NCI-H187 (cell line): ENCODE data around the gene ZNF830.
"Not testable (repeated sequence)": the region's sequence is repeated elsewhere in the genome, so short reads cannot be mapped to it uniquely, and the experiment has no call there.

Source experiments
- DNase-seq, 2 experiments: peaks; one replicate each; lab custom pipeline; 2025; lab: John Stamatoyannopoulos, UW

Gene ZNF830, protein sequence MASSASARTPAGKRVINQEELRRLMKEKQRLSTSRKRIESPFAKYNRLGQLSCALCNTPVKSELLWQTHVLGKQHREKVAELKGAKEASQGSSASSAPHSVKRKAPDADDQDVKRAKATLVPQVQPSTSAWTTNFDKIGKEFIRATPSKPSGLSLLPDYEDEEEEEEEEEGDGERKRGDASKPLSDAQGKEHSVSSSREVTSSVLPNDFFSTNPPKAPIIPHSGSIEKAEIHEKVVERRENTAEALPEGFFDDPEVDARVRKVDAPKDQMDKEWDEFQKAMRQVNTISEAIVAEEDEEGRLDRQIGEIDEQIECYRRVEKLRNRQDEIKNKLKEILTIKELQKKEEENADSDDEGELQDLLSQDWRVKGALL

DNA sequence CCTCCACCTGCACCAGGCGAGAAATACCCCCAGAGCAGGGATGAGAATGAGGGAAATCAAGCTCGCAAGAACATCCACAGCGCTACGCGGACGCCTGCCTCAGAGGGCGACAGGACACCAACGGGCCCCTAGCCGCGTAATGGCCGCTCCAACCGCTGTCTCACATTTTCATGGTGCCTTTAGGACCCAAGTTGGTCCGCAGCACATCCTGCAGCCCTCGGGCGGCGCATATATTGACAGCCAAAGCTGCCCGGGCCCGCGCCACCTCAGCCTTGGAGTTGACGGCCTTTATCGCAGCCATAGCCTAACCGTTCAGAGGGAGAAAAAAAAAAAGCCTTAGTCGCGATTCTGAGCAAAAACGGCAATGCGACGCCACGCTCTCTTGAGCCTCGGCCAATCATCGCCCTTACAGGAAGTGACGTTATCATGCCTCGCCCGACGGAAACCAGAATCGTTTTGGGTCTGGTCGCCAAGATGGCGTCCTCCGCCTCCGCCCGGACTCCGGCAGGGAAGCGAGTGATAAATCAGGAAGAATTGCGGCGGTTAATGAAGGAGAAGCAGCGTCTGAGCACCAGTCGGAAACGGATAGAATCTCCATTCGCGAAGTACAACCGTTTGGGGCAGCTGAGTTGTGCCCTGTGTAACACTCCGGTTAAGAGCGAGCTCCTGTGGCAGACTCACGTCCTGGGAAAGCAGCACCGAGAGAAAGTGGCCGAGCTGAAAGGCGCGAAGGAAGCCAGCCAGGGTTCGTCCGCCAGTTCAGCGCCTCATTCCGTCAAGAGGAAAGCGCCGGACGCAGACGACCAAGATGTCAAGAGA is at the start of gene ZNF830, which contains the start of gene CCT6B:
Gene ZNF830, plus strand, starts transcription at position 448 of the 819 bp plus-strand sequence. Its CDS starts 27 bp downstream, at position 475.
Gene CCT6B, minus strand, starts transcription at position 368 of the 819 bp plus-strand sequence. Its CDS starts 67 bp downstream, at position 301.
- peak; percentile 63 to 84 for DNase-seq

DNA sequence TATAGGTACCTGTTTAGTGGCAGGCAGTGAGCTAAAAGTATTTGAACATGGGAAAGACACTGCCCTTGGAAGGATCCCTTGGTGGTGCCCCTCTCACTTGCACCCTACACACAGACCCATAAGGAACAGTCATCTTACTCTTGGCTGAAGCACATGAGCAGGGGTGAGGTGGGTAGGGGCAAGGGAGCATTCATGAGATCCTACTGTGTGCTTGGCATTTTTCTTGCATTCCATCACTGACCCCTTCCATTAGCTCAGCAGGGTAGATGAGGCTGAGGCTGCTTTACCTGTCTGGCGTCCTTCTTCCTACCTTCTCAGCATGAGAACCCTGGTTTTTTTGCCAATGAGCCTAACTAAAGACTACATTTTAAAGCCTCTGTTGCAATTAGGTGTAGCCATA is 48.3 kb upstream of the ZNF830 start:
- DNase-seq = no peak

DNA sequence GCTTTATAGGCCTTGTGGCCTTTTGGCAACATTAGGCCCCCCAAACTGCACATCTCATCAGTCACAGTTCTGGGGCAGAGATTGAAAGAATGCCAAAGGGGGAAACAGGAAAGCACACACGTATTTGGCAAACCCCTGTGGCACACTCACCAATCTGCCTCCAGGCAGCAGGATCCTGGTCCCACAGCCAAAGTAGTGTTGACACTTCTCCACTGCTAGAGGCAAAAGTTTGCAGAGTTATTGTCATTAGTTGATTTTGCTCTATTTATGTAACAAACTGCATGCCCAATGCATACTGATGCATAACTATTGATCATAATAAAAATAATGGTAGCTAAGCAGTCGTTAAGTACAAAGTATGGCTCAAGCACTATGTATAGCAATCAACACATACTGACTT is 45.2 kb upstream of the ZNF830 start:
- DNase-seq = no peak

DNA sequence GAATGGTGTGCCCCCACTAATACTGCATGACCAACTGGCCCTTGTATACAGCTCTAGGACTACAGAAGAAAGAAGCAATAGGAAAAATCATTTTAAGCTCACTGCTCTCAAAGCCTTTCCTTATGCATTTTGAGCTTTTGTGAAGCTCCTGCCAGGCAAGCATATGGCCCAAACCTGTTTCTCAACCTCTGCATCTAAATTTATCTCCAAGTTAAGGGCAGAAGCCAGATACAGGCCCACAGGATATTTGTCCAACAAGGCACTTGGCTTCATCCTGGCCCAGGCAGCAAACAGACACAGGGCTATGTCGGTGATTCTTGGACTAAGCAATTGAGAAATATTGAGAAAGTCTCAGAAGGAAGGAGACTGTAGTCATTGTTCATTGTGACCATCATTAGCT is 44.0 kb upstream of the ZNF830 start:
- no peak for DNase-seq

DNA sequence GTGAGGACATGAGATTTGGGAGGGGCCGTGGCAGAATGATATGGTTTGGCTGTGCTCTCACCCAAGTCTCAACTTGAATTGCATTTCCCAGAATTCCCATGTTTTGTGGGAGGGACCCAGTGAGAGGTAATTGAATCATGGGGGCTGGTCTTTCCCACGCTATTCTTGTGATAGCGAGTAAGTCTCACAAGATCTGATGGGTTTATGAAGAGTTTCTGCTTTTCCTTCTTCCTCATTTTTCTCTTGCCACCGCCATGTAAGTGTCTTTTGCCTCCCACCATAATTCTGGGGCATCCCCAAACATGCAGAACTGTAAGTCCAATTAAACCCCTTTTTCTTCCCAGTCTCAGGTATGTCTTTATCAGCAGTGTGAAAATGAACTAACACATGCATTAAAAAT is 40.7 kb upstream of the ZNF830 start:
- no peak for DNase-seq

DNA sequence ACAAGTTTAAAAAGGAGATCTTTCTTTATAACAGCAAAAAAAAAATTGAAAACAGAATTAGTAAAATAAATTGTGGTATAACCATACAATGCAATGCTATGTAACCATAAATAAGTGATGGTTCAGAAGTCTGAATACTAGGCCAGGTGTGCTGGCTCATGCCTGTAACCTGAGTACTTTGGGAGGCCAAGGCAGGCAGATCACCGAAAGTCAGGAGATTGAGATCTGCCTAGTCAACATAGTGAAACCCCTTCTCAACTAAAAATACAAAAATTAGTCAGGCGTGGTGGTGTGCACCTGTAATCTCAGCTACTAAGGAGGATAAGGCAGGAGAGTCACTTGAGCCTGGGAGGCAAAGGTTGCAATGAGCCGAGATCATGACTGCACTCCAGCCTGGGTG is 34.7 kb upstream of the ZNF830 start:
- no peak for DNase-seq

DNA sequence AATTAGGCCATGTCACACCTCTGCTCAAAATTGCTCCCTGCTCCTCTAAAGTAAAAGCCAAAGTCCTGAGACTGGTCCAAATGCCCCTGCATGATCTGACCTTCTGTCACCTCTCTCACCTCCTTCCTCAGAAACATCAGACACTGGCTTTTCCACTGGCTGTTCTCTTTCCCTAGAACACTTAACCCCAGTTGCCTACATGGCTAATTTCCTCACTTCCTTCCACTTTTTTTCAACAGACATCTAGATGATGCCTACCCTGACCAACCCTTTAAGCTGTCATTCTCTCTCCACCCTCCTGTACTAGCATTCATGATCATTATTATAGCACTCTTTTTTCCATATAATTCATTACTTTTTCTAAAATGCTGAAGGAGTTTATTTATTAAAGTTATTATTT is 31.1 kb upstream of the ZNF830 start:
- no peak for DNase-seq

DNA sequence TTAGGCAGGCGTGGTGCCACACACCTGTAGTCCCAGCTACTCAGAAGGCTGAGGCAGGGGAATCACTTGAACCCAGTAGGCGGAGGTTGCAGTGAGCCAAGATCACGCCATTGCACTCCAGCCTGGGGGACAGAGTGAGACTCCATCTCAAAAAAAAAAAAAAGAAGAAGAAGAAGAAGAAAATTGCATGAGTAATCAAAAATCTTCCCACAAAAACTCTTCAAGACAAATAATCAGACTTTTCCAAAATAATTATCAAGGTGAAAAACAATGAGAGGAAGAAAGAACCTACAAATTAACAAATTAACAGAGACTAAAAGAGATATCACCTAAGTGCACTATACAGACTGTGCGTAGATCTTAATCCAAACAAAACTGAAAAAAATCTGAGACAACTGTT is 10.6 kb upstream of the ZNF830 start:
- DNase-seq = not testable (repeated sequence)

DNA sequence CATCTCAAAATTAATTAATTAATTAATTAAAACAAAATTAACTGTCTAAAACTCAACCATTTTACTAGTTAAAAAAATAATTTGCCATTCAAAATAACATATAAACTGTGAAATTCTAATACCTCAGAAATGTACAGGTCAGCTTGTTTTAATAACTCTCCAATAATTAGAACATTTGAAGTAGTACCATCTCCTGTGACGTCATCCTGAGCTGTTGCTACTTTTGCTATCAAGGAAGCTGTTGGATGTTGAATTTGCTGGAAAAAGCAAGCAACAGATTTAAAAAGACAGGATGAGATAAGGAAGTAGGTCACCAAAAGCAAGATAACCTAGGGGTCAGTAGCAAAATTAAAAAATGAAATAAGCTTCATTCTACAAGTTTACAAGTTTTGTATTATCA is 2.9 kb upstream of the ZNF830 start:
- DNase-seq = no peak

DNA sequence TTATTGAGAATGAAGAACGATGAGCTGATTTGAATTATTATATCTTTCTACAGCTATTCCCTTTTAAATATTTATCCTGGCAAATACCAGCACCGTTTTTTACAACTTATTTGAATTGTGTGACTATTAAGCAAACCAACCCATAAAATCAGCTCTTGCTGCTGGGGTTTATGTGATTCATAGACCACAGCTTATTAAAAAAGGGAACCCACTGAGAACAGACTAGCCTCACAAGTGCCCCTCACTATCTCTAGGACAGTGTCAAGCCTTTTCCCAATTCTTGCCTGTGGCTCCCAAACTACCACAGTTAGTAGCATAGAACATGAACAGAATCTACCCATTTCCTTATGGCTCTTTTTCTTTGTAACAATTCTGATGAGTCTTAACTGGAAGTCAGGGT is 12.8 kb downstream of the ZNF830 start:
- no peak for DNase-seq

DNA sequence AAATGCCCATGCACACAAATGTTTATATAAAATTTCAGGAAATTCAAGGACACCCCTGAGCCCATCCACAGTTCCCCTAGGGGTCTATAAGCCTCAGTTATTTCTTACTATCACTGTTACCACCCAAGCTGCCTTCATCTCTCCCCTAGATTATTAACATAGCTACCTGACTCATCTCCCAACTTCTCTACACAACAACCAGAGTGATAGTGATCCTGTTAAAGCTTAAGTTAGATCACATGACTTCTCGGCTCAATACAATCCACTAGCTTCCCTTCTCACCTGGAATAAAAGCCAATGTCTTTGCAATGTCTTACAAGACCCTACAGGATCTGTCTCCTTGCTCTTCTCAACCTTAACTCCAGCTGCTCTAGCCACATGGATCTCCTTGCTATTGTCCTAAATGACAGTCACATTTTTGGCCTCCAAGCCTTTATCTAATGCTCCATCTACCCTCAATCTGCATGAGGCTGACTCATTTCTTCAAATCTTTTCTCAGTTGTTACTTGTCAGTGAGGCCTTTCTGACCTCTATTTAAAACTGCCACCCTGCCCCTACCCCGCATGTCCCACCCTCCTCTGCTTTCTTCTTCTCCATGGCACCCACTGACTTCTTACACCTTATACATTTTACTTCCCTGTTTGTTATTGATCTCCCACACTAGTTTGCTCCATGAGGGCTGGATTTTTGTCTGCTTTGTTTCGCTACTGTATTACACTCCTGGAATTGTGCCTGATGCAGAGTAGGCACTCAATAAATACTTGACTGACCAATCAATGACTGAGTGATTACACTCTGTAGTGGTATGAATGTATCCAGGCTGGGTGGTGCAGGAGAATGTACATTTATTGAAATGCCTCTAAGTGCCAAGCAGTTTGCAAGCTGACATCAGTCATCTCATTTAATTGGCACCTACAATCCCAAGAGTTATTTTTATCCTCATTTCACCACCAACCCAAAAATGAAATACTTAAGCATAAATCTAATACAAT is 13.8 kb downstream of the ZNF830 start:
- DNase-seq = no peak

DNA sequence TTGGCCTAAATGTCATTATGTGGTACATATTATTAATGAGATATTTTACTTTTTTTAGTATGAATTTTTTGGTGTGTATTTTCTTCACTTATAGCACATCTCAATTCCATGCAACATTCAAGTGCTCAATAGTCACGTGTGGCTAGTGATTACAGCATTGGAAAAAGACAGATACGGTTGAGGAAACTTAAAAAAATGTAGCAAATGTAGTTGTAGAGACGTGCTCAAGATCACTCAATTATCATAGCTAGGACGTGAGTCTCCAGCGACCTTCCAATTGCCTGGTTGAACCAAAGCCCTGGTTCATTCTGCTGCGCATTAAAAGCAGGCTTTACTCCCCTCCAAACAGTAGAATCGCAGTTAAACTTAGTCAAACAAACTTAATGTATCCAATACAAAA is 17.8 kb downstream of the ZNF830 start:
- no peak for DNase-seq

DNA sequence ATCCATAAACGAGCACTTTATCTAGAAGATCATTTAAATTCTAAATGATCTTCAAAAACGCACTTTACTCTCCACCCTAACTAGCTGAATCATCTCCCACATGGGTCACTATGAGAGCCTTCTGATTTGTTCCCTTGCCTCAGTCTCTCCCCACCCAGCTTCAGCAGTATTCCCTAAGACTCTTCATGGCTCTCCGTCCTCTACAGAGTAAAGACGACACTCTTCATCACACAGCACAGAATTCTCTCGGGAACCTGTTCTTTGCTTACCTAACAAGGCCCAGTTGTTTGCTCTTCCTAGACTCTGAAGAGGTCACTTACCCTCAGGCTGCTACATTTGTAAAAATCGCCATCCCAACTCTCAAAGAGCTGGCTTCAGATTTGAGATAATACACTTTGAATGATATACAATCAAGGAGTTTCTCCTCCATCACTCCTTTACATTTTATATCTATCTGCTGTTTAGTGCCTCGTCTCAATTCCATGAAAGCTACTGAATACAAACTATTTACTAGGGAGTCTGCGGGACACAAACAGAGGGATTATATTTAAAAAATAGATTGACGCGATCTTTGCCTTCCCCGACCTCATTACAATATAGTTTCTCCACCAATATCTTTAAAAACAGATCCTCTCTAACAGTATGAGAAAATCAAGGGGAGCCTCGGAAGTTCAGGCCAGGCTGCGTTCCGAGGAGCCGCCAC is 18.5 kb downstream of the ZNF830 start:
- DNase-seq = no peak

DNA sequence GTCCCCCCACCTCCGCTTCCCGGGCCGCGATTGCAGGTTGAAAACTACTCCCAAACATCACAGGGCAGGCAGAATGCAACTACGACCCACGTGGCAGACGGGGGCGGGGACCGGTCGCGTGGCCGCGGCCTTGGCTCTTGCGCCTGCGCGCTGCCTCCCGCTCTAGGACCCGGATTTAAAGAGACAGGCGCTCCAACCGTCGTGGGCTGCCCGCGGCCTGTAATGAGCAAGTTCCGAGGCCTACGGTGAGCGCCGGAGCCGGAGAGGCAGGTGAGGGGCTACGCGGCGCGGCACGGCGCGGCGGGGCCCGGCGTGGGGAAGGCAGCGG is 19.0 kb downstream of the ZNF830 start, which contains the start of gene LIG3:
Gene LIG3, plus strand, starts transcription at position 160 of the 328 bp plus-strand sequence. CDS start 2,494 bp downstream, outside the sequence.
- peak; percentile 78 to 90 for DNase-seq

DNA sequence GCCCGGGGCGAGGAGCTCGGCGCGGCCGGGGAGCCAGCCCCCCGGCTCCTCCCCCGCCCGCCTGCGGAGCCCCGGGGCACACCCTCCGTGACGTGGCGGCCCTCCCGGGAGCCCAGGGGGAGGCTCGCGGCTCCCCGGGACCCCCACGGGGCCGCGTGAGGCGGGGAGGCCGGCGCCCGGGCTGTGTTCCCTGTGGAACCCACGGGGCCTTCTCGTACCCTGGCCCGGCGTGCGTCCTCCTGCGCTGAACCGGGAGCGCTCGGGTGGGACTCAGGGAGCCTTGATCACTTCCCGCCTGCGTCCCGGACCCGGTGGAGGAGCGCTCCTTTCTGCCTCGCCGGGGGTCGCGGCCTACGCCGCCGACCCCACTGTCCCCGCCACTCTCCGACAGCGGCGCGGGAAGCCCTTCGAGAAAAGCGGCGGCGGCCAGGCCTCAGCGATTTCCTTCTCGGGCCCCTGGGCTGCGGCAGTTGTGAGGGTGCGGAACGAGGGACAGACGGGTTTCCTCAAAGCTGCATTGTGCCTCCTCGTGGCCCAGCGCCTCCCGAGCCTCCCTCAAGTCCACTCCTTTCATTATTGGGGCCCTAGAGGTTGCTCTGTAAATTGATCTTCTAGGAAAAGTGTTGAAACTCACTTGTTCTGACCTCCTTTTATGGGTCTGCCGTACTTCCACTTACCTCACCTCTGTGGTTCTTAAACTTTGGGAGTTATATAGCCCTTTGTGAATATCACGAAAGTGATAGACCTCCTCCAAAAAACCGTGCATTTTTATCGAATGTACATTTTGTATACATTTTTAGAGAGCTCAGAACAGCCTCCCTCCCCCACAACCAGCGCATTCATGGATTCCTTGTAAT is 19.6 kb downstream of the ZNF830 start:
- peak; percentile 44 to 48 for DNase-seq

DNA sequence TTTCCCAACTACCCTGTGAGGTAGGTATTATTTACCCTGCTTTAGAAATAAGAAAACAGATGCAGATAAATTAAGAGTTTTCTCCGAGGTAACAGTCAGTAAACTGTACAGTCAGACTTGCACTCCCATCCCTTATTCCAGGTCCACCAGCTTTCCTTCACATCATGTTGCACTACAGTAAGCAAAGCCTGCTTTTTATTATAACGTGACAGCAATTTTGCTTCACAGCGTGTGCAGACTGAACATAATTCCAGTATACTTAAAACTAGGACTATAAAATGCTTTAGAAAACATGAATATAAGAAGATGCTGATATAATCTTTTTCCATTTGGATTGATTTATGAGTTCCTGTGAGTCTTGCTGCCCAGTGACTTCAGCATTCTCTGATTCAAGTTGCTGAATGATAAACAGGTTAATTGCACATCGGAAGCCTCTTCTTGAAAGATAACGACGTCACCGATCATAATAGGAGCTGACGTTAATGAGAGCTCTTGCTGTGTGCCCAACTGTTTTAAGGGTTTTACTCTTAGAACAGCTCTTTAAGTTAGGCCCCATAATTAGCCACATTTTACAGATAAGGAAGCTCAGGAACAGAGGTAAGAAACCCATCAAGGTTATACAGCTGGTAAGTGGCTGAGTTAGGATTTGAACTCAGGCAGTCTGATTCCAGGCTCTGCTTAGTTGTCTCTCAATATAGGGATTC is 20.4 kb downstream of the ZNF830 start:
- DNase-seq = no peak

DNA sequence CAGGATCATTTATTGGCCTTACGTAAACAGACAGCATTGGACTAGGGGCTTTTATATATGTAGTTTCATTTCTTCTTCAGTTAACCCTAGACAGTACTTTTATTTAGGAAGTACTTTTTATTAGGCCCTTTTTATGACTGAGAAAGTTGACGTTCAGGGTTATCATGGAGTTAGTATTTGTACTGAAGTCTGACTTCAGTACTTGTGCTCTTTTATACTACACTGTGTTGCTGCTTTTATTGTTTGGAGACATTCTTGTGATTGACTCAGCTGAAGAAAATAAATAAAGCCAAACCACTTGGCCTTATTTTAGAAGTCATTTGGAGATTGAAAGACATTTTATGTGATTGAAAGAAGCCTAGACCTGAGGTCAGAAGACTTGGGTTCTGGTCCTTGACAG is 25.9 kb downstream of the ZNF830 start:
- no peak for DNase-seq

DNA sequence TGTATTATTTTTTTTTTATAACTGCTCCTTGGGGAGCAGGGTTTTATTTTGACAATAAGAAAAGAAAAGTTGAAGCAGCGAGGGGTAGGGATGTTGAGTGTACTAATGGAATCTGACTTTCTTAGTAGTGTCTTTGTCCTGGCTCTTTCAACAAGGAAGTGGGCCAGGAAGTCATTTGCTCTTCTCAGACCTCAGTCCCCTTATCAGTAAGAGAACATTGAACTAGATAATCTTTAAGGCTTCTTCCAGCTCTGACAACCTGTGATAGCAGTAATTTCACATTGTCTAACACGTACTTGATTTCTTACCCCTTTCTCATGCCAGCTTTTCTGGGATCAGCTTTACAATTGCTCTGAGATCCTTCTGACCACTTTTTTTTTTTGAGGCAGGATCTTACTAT is 27.3 kb downstream of the ZNF830 start:
- DNase-seq = no peak

DNA sequence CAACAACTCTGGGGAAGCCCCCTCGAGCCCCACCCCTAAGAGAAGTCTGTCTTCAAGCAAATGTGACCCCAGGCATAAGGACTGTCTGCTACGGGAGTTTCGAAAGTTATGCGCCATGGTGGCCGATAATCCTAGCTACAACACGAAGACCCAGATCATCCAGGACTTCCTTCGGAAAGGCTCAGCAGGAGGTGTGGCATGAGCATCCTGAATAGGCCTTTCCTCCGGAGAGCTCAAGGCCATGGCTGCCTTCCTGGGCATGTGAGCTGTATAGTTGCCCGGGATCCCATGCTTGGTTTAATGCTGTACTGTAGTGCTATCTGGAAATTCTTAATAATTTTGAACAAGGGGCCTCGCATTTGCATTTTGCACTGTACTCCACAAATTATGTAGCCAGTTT is 28.1 kb downstream of the ZNF830 start:
- no peak for DNase-seq

DNA sequence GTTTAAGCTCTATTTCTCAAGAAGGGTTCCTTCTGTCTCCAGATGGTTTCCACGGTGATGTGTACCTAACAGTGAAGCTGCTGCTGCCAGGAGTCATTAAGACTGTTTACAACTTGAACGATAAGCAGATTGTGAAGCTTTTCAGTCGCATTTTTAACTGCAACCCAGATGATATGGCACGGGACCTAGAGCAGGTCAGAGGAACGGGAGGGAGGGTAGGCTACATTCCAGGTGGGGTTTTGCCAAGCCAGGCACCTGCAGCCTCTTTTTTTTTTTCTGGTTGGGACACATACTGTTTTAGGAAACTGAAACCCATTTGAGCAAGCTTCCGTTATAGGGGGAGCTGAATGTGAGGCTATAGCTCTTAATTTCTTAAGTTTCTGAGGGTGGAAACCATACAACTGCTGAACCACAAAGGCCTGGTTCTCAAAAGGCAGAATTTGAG is 29.6 kb downstream of the ZNF830 start:
- no peak for DNase-seq
